ENCODE measurements around the gene CAMK2N1.

GRCh38 chr1:20470194-20470593 lies 15.8 kb downstream of the CAMK2N1 start:
- TF ChIP-seq CTCF (IDR thresholded peaks at IDR 0.05), result no peak
- peak; percentile 20 to 75 (median 58) for TF ChIP-seq POLR2AphosphoS5 (IDR thresholded peaks at IDR 0.05)
- TF ChIP-seq EP300 (IDR thresholded peaks at IDR 0.05; ENCODE audit: low read depth), result no peak
- no peak for TF ChIP-seq POLR2A (IDR thresholded peaks at IDR 0.05)

All from transverse colon (tissue), 4 donors.